Astrocyte (in vitro differentiated cells and primary cell): Measurements from ENCODE around the gene IGDCC3. TPM values are rescaled to one million over a fixed set of nuclear protein-coding genes. Genes with fewer than 3 reads are reported as not detected.

Experiments
- DNase-seq: peaks from one replicate; pipeline ENCODE4 v3.0.0-alpha.2; 2010; ENCODE audit warnings: low read depth
- FAIRE-seq: peaks from 2 replicates; lab custom pipeline; 2011; peaks lifted over from hg19 to GRCh38; lab: Jason Lieb, UNC
- H2AFZ ChIP-seq: 2 replicates; pipeline ENCODE4 v1.6.0; 2012; ENCODE audit warnings: low read depth, low read length, inconsistent platforms
- H3K27ac ChIP-seq: 2 replicates; pipeline ENCODE4 v1.5.1; 2011; ENCODE audit warnings: low read depth, low read length, inconsistent platforms
- H3K27me3 ChIP-seq: 2 replicates; pipeline ENCODE4 v1.6.0; 2011; ENCODE audit warnings: low read length, inconsistent platforms; ENCODE audit not compliant: insufficient read depth
- H3K36me3 ChIP-seq: 2 replicates; pipeline ENCODE4 v1.5.1; 2011; ENCODE audit warnings: low read length, inconsistent platforms; ENCODE audit not compliant: insufficient read depth
- H3K4me1 ChIP-seq: 2 replicates; pipeline ENCODE4 v1.5.1; 2011; ENCODE audit warnings: low read length, inconsistent platforms; ENCODE audit not compliant: insufficient read depth
- H3K4me2 ChIP-seq: 2 replicates; pipeline ENCODE4 v1.6.0; 2012; ENCODE audit warnings: low read length, inconsistent platforms
- H3K4me3 ChIP-seq: 2 replicates; pipeline ENCODE4 v1.5.1; 2011; ENCODE audit warnings: low read depth, mild to moderate bottlenecking, low read length, inconsistent platforms; ENCODE audit not compliant: insufficient read depth
- H3K79me2 ChIP-seq: 2 replicates; pipeline ENCODE4 v1.6.0; 2012; ENCODE audit warnings: mild to moderate bottlenecking, low read length, inconsistent platforms; ENCODE audit not compliant: insufficient read depth
- H3K9ac ChIP-seq: 2 replicates; pipeline ENCODE4 v1.6.0; 2012; ENCODE audit warnings: mild to moderate bottlenecking, low read length, inconsistent platforms
- H3K9me3 ChIP-seq: 2 replicates; pipeline ENCODE4 v1.5.1; 2012; ENCODE audit warnings: low read depth, mild to moderate bottlenecking, low read length, inconsistent platforms; ENCODE audit not compliant: insufficient read depth
- H4K20me1 ChIP-seq: 2 replicates; pipeline ENCODE4 v1.6.0; 2012; ENCODE audit warnings: low read length, inconsistent platforms; ENCODE audit not compliant: insufficient read depth
- H3K27ac Mint-ChIP-seq: one replicate; pipeline ENCODE4 v1.8.0; 2021; ENCODE audit warnings: mild to moderate bottlenecking, mixed read lengths; ENCODE audit not compliant: unreplicated experiment
- H3K27me3 Mint-ChIP-seq: one replicate; pipeline ENCODE4 v1.8.0; 2021; ENCODE audit warnings: low read depth, mixed read lengths; ENCODE audit not compliant: unreplicated experiment
- H3K36me3 Mint-ChIP-seq: one replicate; pipeline ENCODE4 v1.8.0; 2021; ENCODE audit warnings: low read depth, mixed read lengths; ENCODE audit not compliant: unreplicated experiment
- H3K4me1 Mint-ChIP-seq: one replicate; pipeline ENCODE4 v1.8.0; 2021; ENCODE audit warnings: low read depth, mixed read lengths; ENCODE audit not compliant: unreplicated experiment
- H3K4me3 Mint-ChIP-seq: one replicate; pipeline ENCODE4 v1.8.0; 2021; ENCODE audit warnings: mild to moderate bottlenecking, moderate library complexity, mixed read lengths; ENCODE audit not compliant: unreplicated experiment
- H3K9me3 Mint-ChIP-seq: one replicate; pipeline ENCODE4 v1.8.0; 2021; ENCODE audit warnings: mild to moderate bottlenecking, mixed read lengths; ENCODE audit not compliant: unreplicated experiment
- CTCF ChIP-seq: IDR thresholded peaks from 2 replicates; pipeline ENCODE4 v1.5.1; 2011; ENCODE audit warnings: low read depth, mild to moderate bottlenecking, inconsistent platforms, low read length, moderate library complexity; ENCODE audit not compliant: insufficient read depth
- EZH2 ChIP-seq: IDR thresholded peaks from 2 replicates; pipeline ENCODE4 v1.6.1; 2012; ENCODE audit warnings: mild to moderate bottlenecking, low read length, inconsistent platforms; ENCODE audit not compliant: insufficient read depth
- total RNA-seq: library from RNA; stranded (reverse); gene quantifications from 2 replicates; pipeline ENCODE4 v1.2.1, GENCODE V29; 2021

Gene IGDCC3
- total RNA-seq, 1 donor from 2014 or later, result 11.0 TPM

- no peak for FAIRE-seq
- no peaks in the 10 kb centered on the region for H4K20me1 ChIP-seq
- H3K4me2 ChIP-seq, result no peak overlapping the region
- DNase-seq, result no peak
- H3K4me1 ChIP-seq, result peaks cover 11% of the 10 kb centered on the region
- no peak overlapping the region for H3K9ac ChIP-seq
- H3K79me2 ChIP-seq, result no peaks in the 10 kb centered on the region
- no peak overlapping the region for H3K27ac ChIP-seq
- H2AFZ ChIP-seq, result no peak overlapping the region
- no peaks in the 10 kb centered on the region for H3K9me3 ChIP-seq
- TF ChIP-seq EZH2 (no peak), CTCF (no peak)
- H3K9me3 Mint-ChIP-seq, result no peaks in the 10 kb centered on the region
- no peak overlapping the region for H3K4me3 ChIP-seq
- no peaks in the 10 kb centered on the region for H3K36me3 Mint-ChIP-seq
- H3K27ac Mint-ChIP-seq, result no peak overlapping the region
- peaks cover 12% of the 10 kb centered on the region for H3K27me3 Mint-ChIP-seq
- peaks cover 45% of the 10 kb centered on the region for H3K27me3 ChIP-seq
- H3K4me3 Mint-ChIP-seq, result peak overlapping the region; percentile 8
- peaks cover 39% of the 10 kb centered on the region for H3K4me1 Mint-ChIP-seq
- no peaks in the 10 kb centered on the region for H3K36me3 ChIP-seq
Measured at GRCh38 chr15:65373163-65373651, 4.6 kb downstream of the IGDCC3 start.

GRCh38 chr15:65372787-65373067, 5.1 kb downstream of the IGDCC3 start:
- no peak overlapping the region for H3K27ac ChIP-seq
- H4K20me1 ChIP-seq, result no peaks in the 10 kb centered on the region
- no peaks in the 10 kb centered on the region for H3K36me3 ChIP-seq
- no peak overlapping the region for H2AFZ ChIP-seq
- no peak overlapping the region for H3K9ac ChIP-seq
- H3K9me3 ChIP-seq, result no peaks in the 10 kb centered on the region
- no peak for DNase-seq
- Mint-ChIP-seq H3K9me3 (no peaks in the 10 kb centered on the region), H3K27me3 (peaks cover 12% of the 10 kb centered on the region), H3K27ac (no peak overlapping the region), H3K4me3 (no peak overlapping the region), H3K36me3 (no peaks in the 10 kb centered on the region), H3K4me1 (peaks cover 44% of the 10 kb centered on the region)
- no peak overlapping the region for H3K4me3 ChIP-seq
- peaks cover 11% of the 10 kb centered on the region for H3K4me1 ChIP-seq
- no peak for FAIRE-seq
- H3K27me3 ChIP-seq, result peaks cover 45% of the 10 kb centered on the region
- no peak for TF ChIP-seq EZH2
- TF ChIP-seq CTCF, result no peak
- no peaks in the 10 kb centered on the region for H3K79me2 ChIP-seq
- H3K4me2 ChIP-seq, result no peak overlapping the region

- Mint-ChIP-seq H3K9me3 (no peaks in the 10 kb centered on the region), H3K36me3 (no peaks in the 10 kb centered on the region), H3K4me1 (peaks cover 47% of the 10 kb centered on the region), H3K27me3 (peaks cover 12% of the 10 kb centered on the region), H3K27ac (no peak overlapping the region), H3K4me3 (no peak overlapping the region)
- Histone ChIP-seq H4K20me1 (no peaks in the 10 kb centered on the region), H3K9me3 (no peaks in the 10 kb centered on the region), H3K9ac (no peak overlapping the region), H3K4me1 (peaks cover 10% of the 10 kb centered on the region), H2AFZ (no peak overlapping the region), H3K36me3 (no peaks in the 10 kb centered on the region), H3K4me3 (no peak overlapping the region), H3K4me2 (no peak overlapping the region), H3K79me2 (no peaks in the 10 kb centered on the region), H3K27ac (no peak overlapping the region), H3K27me3 (peaks cover 45% of the 10 kb centered on the region)
- TF ChIP-seq CTCF (no peak), EZH2 (no peak)
- DNase-seq, result no peak
- FAIRE-seq, result no peak
Measured at GRCh38 chr15:65371976-65372786, 5.6 kb downstream of the IGDCC3 start.
